Tibial nerve (tissue), 4 donors: ENCODE results near the gene CIDEC.

ENCODE experiments used
- EP300 ChIP-seq, 2 donors: sonication (generic); formaldehyde crosslinking; IDR thresholded peaks; one replicate each; pipeline ENCODE4 v1.6.1; 2017; ENCODE audit warnings: antibody characterized with exemption in 2 of 2, mild to moderate bottlenecking in 1 of 2
- POLR2A ChIP-seq, 2 donors: fragments of 450-650 bp; IDR thresholded peaks; one replicate each; pipeline ENCODE4 v1.6.1; 2017; ENCODE audit warnings: antibody characterized with exemption in 2 of 2, mild to moderate bottlenecking in 2 of 2, moderate library complexity in 2 of 2
- TF ChIP-seq, protein P1 (sequence below), 5 experiments: fragments of 200-600 bp in 3 of 5; fragments of 450-650 bp in 2 of 5; sonication (generic) in 3 of 5; IDR thresholded peaks; one replicate each; pipeline ENCODE4 v1.5.1; 2016 to 2019; ENCODE audit warnings: antibody characterized with exemption in 5 of 5, mild to moderate bottlenecking in 3 of 5, moderate library complexity in 2 of 5

DNA sequence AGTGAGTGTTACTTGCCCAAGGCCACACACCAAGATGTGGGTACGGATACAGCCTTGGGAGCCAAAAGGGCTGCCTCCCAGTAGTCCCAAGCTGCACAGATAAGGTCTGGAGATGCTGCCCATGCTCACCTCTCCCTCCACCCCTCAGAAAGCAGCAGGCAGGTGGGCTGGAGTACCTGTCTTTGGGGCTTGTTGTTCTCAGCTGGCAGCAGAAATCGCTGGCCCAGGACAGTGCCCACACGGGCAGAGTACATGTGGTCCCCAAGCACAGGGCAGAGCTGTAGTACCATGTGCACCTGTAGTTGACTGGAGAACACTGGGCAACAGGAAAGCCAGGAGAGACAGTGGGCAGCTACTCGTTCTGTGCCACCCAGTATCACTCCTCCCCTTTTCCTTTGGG, 41.2 kb downstream of the CIDEC start:
- no peak for TF ChIP-seq EP300 (IDR thresholded peaks at IDR 0.05)
- TF ChIP-seq, protein P1, sequence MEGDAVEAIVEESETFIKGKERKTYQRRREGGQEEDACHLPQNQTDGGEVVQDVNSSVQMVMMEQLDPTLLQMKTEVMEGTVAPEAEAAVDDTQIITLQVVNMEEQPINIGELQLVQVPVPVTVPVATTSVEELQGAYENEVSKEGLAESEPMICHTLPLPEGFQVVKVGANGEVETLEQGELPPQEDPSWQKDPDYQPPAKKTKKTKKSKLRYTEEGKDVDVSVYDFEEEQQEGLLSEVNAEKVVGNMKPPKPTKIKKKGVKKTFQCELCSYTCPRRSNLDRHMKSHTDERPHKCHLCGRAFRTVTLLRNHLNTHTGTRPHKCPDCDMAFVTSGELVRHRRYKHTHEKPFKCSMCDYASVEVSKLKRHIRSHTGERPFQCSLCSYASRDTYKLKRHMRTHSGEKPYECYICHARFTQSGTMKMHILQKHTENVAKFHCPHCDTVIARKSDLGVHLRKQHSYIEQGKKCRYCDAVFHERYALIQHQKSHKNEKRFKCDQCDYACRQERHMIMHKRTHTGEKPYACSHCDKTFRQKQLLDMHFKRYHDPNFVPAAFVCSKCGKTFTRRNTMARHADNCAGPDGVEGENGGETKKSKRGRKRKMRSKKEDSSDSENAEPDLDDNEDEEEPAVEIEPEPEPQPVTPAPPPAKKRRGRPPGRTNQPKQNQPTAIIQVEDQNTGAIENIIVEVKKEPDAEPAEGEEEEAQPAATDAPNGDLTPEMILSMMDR (IDR thresholded peaks at IDR 0.05): no peak
- no peak for TF ChIP-seq POLR2A (IDR thresholded peaks at IDR 0.05)
